ENCODE measurements around the gene BCAS3.

- TF ChIP-seq CTCF (IDR thresholded peaks at IDR 0.05): no peak
- TF ChIP-seq EZH2 (IDR thresholded peaks at IDR 0.05; ENCODE audit: borderline replicate concordance, insufficient read depth, low read depth, low read length, poor library complexity, severe bottlenecking): no peak
These were observed 282.9 kb downstream of the BCAS3 start for GRCh38 chr17:60960398-60961065.
